ENCODE measurements around the gene TEX22.

Gene TEX22

GRCh38 chr14:105377555-105378182 lies 20.7 kb upstream of the TEX22 start:
- no peak overlapping the region for H2AFZ ChIP-seq (ENCODE audit: low read length)
- H3K4me1 ChIP-seq (ENCODE audit: insufficient read depth, low read length, severe bottlenecking): peaks cover 7% of the 10 kb centered on the region
- TF ChIP-seq EZH2 (IDR thresholded peaks at IDR 0.05; ENCODE audit: borderline replicate concordance, low read length) (no peak), CTCF (IDR thresholded peaks at IDR 0.05; ENCODE audit: low read length) (no peak)
- H3F3A ChIP-seq (ENCODE audit: insufficient read depth, low read length): no peaks in the 10 kb centered on the region
- H3K36me3 ChIP-seq (ENCODE audit: insufficient read depth, low read length): no peaks in the 10 kb centered on the region
- no peaks in the 10 kb centered on the region for H3K9me3 ChIP-seq (ENCODE audit: low read length)
- H4K20me1 ChIP-seq (ENCODE audit: insufficient read depth, low read length): no peaks in the 10 kb centered on the region
- H3K4me2 ChIP-seq (ENCODE audit: low read length): no peak overlapping the region
- peaks cover 6% of the 10 kb centered on the region; the same call in 1 of the 2 replicates for H3K27me3 ChIP-seq (ENCODE audit: insufficient read depth, low read length)
- H3K9ac ChIP-seq (ENCODE audit: low read length): no peak overlapping the region
- H3K27ac ChIP-seq (ENCODE audit: low read depth, low read length, poor library complexity, severe bottlenecking): no peak overlapping the region
- H3K4me3 ChIP-seq (ENCODE audit: low read depth, low read length, poor library complexity, severe bottlenecking): no peak overlapping the region
- H3K79me2 ChIP-seq (ENCODE audit: insufficient read depth, low read length): no peaks in the 10 kb centered on the region
- H3K9me2 ChIP-seq (ENCODE audit: low read depth, low read length): no peaks in the 10 kb centered on the region

- Histone ChIP-seq H3K79me2 (ENCODE audit: insufficient read depth, low read length) (no peaks in the 10 kb centered on the region), H3F3A (ENCODE audit: insufficient read depth, low read length) (no peaks in the 10 kb centered on the region), H3K9me2 (ENCODE audit: low read depth, low read length) (no peaks in the 10 kb centered on the region)
These were observed 20.1 kb upstream of the TEX22 start for GRCh38 chr14:105378199-105378598.

GRCh38 chr14:105378873-105379685 lies 19.3 kb upstream of the TEX22 start:
- no peaks in the 10 kb centered on the region for H3K9me3 ChIP-seq (ENCODE audit: low read length)
- H4K20me1 ChIP-seq (ENCODE audit: insufficient read depth, low read length): no peaks in the 10 kb centered on the region
- H3F3A ChIP-seq (ENCODE audit: insufficient read depth, low read length): no peaks in the 10 kb centered on the region
- H3K4me3 ChIP-seq (ENCODE audit: low read depth, low read length, poor library complexity, severe bottlenecking): no peak overlapping the region
- no peak overlapping the region for H3K27ac ChIP-seq (ENCODE audit: low read depth, low read length, poor library complexity, severe bottlenecking)
- no peak overlapping the region for H2AFZ ChIP-seq (ENCODE audit: low read length)
- H3K4me2 ChIP-seq (ENCODE audit: low read length): no peak overlapping the region
- peaks cover 6% of the 10 kb centered on the region; the same call in 1 of the 2 replicates for H3K27me3 ChIP-seq (ENCODE audit: insufficient read depth, low read length)
- H3K9ac ChIP-seq (ENCODE audit: low read length): no peak overlapping the region
- TF ChIP-seq CTCF (IDR thresholded peaks at IDR 0.05; ENCODE audit: low read length) (no peak), EZH2 (IDR thresholded peaks at IDR 0.05; ENCODE audit: borderline replicate concordance, low read length) (no peak)
- H3K4me1 ChIP-seq (ENCODE audit: insufficient read depth, low read length, severe bottlenecking): peaks cover 7% of the 10 kb centered on the region
- H3K36me3 ChIP-seq (ENCODE audit: insufficient read depth, low read length): no peaks in the 10 kb centered on the region
- no peaks in the 10 kb centered on the region for H3K9me2 ChIP-seq (ENCODE audit: low read depth, low read length)
- no peaks in the 10 kb centered on the region for H3K79me2 ChIP-seq (ENCODE audit: insufficient read depth, low read length)

More at GRCh38 chr14:105378199-105378598, 20.1 kb upstream of the TEX22 start:
- Histone ChIP-seq H2AFZ (ENCODE audit: low read length) (no peak overlapping the region), H3K27me3 (ENCODE audit: insufficient read depth, low read length) (peaks cover 6% of the 10 kb centered on the region; the same call in 1 of the 2 replicates), H3K27ac (ENCODE audit: low read depth, low read length, poor library complexity, severe bottlenecking) (no peak overlapping the region), H3K4me1 (ENCODE audit: insufficient read depth, low read length, severe bottlenecking) (peaks cover 7% of the 10 kb centered on the region), H3K4me3 (ENCODE audit: low read depth, low read length, poor library complexity, severe bottlenecking) (no peak overlapping the region), H3K36me3 (ENCODE audit: insufficient read depth, low read length) (no peaks in the 10 kb centered on the region), H3K4me2 (ENCODE audit: low read length) (no peak overlapping the region), H3K9me3 (ENCODE audit: low read length) (no peaks in the 10 kb centered on the region), H4K20me1 (ENCODE audit: insufficient read depth, low read length) (no peaks in the 10 kb centered on the region), H3K9ac (ENCODE audit: low read length) (no peak overlapping the region)
- TF ChIP-seq CTCF (IDR thresholded peaks at IDR 0.05; ENCODE audit: low read length) (no peak), EZH2 (IDR thresholded peaks at IDR 0.05; ENCODE audit: borderline replicate concordance, low read length) (no peak)
